WI38 (cell line): ENCODE results near the gene NOSTRIN.
"Not testable (repeated sequence)": the region's sequence is repeated elsewhere in the genome, so short reads cannot be mapped to it uniquely, and the experiment has no call there.

Experiments
- H3K4me3 ChIP-seq: 2 replicates; pipeline ENCODE4 v1.5.1; 2011; ENCODE audit warnings: low read depth, mild to moderate bottlenecking, control low read depth, low read length
- CTCF ChIP-seq: IDR thresholded peaks from 2 replicates; pipeline ENCODE4 v1.5.1; 2012; ENCODE audit warnings: low read depth, mild to moderate bottlenecking, control low read depth, low read length

The NOSTRIN gene

GRCh38 chr2:168858146-168858545 is 55.7 kb downstream of the NOSTRIN start:
- H3K4me3 ChIP-seq, result no peak overlapping the region
- TF ChIP-seq CTCF, result no peak

GRCh38 chr2:168867164-168867563 is 64.7 kb downstream of the NOSTRIN start:
- H3K4me3 ChIP-seq, result not testable (repeated sequence)

- not testable (repeated sequence) for H3K4me3 ChIP-seq
Observed at GRCh38 chr2:168870369-168870768, 67.9 kb downstream of the NOSTRIN start.

- not testable (repeated sequence) for H3K4me3 ChIP-seq
Observed at GRCh38 chr2:168870824-168871223, 68.4 kb downstream of the NOSTRIN start.

GRCh38 chr2:168874368-168875054 is 72.1 kb downstream of the NOSTRIN start:
- H3K4me3 ChIP-seq, result no peak overlapping the region
- no peak for TF ChIP-seq CTCF

GRCh38 chr2:168882163-168882562 is 79.7 kb downstream of the NOSTRIN start:
- not testable (repeated sequence) for H3K4me3 ChIP-seq

- H3K4me3 ChIP-seq, result no peak overlapping the region
- TF ChIP-seq CTCF, result no peak
Observed at GRCh38 chr2:168884975-168885374, 82.5 kb downstream of the NOSTRIN start.

- no peak for TF ChIP-seq CTCF
- H3K4me3 ChIP-seq, result peak overlapping the region; percentile 83
Observed at GRCh38 chr2:168889635-168890005, 87.2 kb downstream of the NOSTRIN start.

GRCh38 chr2:168890006-168890782 is 87.8 kb downstream of the NOSTRIN start, which contains the start of gene SPC25:
Gene SPC25 (minus strand): TSS chr2:168890430. CDS start chr2:168889519, 911 bp downstream.
- TF ChIP-seq CTCF, result no peak
- H3K4me3 ChIP-seq, result peak within 1 kb of the TSS; percentile 83
